IPS DF 4.7 (cell line): ENCODE data around the gene COG5.
"Not testable (repeated sequence)": the region's sequence is repeated elsewhere in the genome, so short reads cannot be mapped to it uniquely, and the experiment has no call there.

Source experiments
- DNase-seq: peaks from one replicate; pipeline ENCODE4 v3.0.0-alpha.2; 2013; ENCODE audit warnings: low spot score; ENCODE audit errors: extremely low read depth

Gene COG5

DNA sequence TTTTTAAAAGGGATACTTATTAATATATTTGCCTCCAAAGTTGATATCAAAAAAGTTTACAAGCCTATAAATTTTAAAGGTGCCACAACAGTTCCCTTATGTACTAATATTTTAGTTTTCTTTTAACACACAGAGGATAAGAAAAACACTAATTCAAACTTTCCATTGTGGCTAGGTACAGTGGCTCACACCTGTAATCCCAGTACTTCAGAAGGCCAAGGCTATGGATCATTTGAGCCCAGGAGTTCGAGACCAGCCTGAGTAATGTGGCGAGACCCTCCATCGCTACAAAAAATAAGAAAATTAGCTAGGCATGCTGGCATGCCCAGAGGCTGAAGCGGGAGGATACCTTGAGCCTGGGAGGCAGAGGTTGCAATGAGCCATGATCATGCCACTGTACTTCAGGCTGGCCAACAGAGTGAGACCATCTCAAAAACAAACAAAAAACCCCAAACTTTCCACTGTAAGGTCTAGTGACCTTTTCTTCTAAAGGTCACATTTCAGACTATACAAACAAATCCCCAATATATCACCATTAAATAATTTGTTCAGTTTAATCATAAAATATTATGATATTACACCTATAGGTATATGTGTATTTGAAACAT is 287.4 kb downstream of the COG5 start:
- no peak for DNase-seq

DNA sequence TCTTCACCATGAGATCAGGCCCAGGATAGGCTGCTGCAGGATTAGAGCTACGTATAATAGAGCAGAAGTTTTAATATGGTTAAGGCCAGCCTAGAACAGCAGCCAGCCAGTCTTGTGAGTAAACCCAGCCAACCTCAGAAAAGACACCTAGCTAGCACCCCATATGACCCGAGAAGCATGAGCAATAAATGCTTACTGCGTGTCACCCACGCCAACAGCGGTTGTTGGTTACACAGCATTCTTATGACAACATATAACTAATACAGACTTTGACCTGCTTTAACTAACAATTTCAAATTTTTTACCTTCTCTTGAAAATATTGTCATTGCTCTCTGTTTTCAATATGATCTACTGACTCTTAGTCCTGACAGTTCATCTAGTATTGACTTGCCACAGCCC is 289.2 kb downstream of the COG5 start:
- no peak for DNase-seq

- DNase-seq, result no peak
Measured at GRCh38 chr7:107269790-107270189, 293.9 kb downstream of the COG5 start.

- DNase-seq, result no peak
Measured at GRCh38 chr7:107268594-107268993, 295.1 kb downstream of the COG5 start.

DNA sequence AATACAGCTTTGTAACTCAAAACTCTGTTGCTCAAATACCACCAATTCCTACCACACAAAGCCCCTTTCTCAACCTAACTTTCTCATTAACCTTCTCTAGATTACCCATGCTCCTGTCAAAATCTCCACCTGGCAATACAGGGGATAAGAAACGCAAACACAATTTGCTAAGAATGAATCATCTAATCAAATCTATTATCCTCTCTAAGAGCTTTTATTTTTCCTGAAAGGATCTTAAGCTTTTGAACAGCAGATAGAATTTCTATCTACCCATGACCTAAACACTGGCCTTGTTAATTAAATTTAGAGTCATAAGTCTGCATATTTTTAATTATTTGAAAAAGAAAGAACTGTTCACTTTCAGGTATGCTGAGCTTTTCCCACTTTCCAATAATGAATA is 296.6 kb downstream of the COG5 start:
- DNase-seq, result no peak

DNA sequence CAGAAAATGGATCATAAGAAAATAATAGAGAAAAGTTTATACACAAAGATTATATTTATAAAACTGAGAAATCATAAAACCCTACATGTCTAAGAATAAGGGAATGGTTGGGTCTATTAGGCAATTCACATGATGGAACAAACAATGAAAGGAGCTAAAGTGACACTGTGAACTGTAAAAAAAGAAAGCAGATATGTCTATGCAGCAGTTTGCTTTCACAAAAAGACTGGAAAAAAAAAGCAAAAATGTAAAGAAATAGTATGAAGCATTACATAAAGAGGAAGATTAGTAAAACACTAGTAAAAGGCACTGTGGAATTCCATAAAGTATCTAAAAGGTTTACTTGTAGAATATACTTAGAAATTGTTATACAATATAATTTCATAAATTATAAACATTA is 299.0 kb downstream of the COG5 start:
- DNase-seq, result no peak

- DNase-seq, result no peak
Measured at GRCh38 chr7:107262857-107263256, 300.9 kb downstream of the COG5 start.

DNA sequence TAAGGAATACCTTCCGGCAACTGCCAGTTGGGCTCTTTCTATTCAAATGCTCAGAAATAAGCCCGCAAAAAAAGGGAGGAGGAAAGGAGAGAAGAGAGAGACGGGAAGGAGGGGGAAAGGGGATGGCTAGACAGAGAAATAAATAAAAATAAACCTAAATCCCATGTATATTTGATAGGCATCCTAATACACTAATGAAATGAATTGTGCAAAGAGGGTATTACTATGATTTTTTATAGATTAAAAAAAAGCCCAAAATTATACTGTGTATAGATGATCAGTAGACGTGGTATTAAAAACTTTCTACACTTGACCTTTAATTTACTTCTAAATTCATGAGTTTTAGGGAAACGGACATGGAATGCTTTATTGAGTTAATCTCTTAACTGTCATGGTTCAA is 305.0 kb downstream of the COG5 start:
- no peak for DNase-seq

- DNase-seq, result no peak
Measured at GRCh38 chr7:107255602-107256001, 308.1 kb downstream of the COG5 start.

- no peak for DNase-seq
Measured at GRCh38 chr7:107254398-107254985, 309.2 kb downstream of the COG5 start.

DNA sequence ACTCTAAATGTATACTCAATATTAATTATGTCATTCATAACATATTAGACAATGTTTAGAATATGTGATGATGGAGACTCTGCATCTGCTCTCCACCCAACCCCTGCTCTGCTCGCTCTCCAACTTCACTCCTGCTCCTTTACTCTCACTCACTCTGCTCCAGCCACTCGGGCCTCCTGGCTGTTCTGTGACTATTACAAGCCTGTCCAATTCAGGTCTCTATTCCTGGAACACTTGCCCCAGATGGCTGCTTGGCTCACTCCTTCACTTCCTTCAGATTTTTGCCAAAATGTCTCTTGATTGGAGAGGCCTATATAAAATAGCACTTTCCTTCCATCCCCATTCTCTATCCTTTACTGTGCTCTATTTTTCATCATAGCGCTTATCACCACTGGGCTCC is 310.1 kb downstream of the COG5 start:
- DNase-seq, result no peak

DNA sequence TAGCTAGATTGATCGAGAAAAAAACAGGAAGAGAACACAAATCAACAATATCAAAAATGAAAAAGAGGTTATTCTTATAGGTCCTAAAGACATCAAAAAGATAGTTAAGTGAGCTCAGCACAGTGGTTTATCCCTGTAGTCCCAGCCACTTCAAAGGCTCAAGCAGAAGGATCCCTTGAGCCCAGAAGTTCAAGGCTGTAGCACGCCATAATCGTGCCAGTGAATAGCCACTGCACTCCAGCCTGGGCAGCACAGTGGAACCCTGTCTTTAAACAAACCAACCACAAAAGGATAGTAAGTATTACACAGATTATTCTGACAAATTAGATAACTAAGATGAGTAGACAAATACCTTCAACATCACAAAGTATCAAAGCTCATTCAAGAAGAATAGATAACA is 311.8 kb downstream of the COG5 start:
- no peak for DNase-seq

DNA sequence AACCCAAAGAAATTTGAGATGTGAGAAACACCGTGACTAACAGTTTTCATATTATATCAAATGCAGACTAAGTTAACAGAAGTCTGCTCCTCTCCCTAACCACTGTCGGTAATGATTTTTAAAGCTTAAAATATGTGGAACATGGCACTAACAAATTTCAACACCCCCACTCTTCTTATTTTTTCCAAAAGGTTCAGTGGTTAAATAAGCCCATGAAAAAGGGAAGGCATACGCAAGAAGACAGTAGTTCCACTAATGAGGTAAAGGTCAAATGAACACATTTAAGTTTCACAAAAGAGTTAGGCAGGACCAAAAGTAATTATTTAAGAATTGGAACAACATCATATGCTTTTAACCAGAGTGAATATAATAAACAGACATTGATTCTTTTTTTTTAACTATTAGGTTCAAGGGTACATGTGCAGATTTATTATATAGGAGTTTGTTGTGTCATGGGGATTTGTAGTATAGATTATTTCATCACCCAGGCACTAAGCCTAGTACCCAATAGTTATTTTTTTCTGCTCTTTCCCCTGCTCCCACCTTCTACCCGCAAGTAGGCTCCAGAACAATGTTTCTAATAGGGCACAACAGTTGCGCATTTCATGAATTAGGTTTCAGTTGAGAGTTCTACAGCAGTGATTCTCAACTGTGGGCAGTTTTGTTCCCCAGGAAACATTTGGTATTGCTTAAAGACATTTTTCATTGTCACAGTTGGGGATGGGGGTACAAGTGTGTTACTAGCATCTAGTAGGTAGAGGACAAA is 315.0 kb downstream of the COG5 start:
- DNase-seq, result no peak

DNA sequence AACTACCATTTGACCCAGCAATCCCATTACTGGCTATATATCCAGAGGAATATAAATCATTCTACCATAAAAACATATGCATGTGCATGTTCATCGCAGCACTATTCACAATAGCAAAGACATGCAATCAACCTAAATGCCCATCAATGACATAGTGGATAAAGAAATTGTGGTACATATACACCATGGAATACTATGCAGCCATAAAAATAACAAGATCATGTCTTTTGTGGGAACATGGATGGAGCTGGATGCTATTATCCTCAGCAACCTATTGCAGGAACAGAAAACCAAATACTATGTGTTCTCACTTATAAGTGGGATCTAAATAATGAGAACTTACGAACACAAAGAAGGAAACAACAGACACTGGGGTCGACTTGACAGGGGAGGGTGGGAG is 316.9 kb downstream of the COG5 start:
- DNase-seq, result not testable (repeated sequence)

- DNase-seq, result no peak
Measured at GRCh38 chr7:107244613-107245012, 319.1 kb downstream of the COG5 start.

GRCh38 chr7:107242267-107242666 is 321.5 kb downstream of the COG5 start:
- no peak for DNase-seq

GRCh38 chr7:107237451-107237850 is 326.3 kb downstream of the COG5 start:
- no peak for DNase-seq

DNA sequence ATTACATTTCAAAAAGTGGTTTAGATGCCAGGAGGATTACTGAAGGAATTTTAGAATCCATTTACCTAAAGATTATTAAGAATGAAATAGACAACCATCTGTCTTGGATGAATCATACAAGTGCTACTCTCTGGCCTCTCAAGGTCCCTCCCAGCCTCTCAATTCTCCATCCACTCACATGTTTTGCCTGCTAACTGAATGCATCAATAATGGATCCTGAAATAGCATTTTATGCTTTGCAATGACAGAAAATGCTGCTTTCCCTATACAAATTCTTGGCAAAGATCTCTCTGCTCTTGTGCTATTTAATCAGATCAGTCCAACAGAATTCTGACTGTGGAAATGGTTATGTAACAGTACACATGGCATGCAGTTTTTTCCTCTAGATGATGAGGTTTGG is 326.9 kb downstream of the COG5 start:
- no peak for DNase-seq

- DNase-seq, result no peak
Measured at GRCh38 chr7:107234436-107234835, 329.3 kb downstream of the COG5 start.

- no peak for DNase-seq
Measured at GRCh38 chr7:107233981-107234380, 329.7 kb downstream of the COG5 start.

DNA sequence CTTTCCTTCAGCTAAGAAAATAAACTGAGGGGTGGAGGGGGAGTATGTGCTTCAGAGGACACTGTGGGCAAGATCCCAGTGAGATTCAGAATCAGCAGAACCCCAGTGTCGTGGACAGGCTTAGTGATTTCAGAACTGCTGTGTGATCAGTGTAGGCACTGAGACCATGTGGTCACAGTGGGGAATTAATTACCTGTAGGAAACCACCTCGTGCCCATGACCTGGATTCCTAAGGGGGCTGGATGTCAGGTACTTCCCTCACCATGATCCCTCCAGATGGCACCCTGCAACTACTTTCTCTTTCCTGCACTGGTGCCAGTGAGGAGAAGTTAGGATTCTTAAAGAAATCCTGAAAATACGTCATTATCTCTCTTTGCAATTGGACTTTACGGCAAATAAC is 330.5 kb downstream of the COG5 start:
- DNase-seq, result no peak

GRCh38 chr7:107232568-107233090 is 331.1 kb downstream of the COG5 start:
- DNase-seq, result no peak

DNA sequence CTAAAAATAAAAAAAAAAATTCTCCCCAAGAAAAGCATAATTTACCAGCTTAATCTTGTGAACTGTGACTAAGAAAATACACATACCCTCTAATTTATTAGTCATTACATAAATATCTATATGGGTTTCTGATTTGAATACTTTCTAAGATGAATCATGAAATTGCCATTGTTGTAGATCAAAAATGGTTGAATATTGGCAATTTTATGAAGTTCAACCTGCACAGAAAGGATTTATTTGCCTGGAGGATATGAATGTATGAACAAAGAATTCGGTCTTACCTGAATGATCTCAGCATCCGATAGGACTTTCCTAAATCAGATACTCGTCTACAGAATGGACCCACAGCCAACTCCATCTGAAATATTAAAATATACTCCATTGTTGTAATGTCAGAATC is 333.4 kb downstream of the COG5 start:
- DNase-seq, result no peak
